Gastrocnemius medialis (tissue), 4 donors: ENCODE measurements around the gene CENPB. TPM values are rescaled to one million over a fixed set of nuclear protein-coding genes. Genes with fewer than 3 reads are reported as not detected.
"Not testable (repeated sequence)": the region's sequence is repeated elsewhere in the genome, so short reads cannot be mapped to it uniquely, and the experiment has no call there.

Source experiments
- ATAC-seq, 2 donors: fragments of 150-250 bp; one replicate each; pipeline ENCODE4 v1.9.1; 2016
- DNase-seq, 2 donors: peaks; one replicate each; pipeline ENCODE4 v3.0.0-alpha.2; 2019
- H3K27ac ChIP-seq, 4 donors: fragments of 200-600 bp; sonication (generic); 1 replicate in 1 of 4; 2 replicates in 3 of 4; pipeline ENCODE4 v1.5.1; 2016 to 2018; ENCODE audit warnings: mild to moderate bottlenecking in 2 of 4, moderate library complexity in 1 of 4
- H3K27me3 ChIP-seq, 3 donors: fragments of 200-600 bp; sonication (generic) in 2 of 3; 1 replicate in 1 of 3; 2 replicates in 2 of 3; pipeline versions ENCODE4 v1.5.1 to v1.6.0; 2016 to 2019; ENCODE audit warnings: mild to moderate bottlenecking in 1 of 3, moderate library complexity in 1 of 3
- H3K36me3 ChIP-seq, 2 donors: fragments of 200-600 bp; sonication (generic) in 1 of 2; one replicate each; pipeline ENCODE4 v1.5.1; 2017 to 2018
- H3K4me1 ChIP-seq, 2 donors: fragments of 200-600 bp; sonication (generic) in 1 of 2; one replicate each; pipeline ENCODE4 v1.5.1; 2016 to 2017; ENCODE audit warnings: mild to moderate bottlenecking in 2 of 2
- H3K4me3 ChIP-seq, 4 donors: fragments of 200-600 bp; sonication (generic) in 3 of 4; 1 replicate in 1 of 4; 2 replicates in 3 of 4; pipeline ENCODE4 v1.5.1; 2016 to 2019; ENCODE audit warnings: mild to moderate bottlenecking in 2 of 4
- H3K9me3 ChIP-seq, 3 donors: fragments of 200-600 bp; sonication (generic) in 2 of 3; 1 replicate in 1 of 3; 2 replicates in 2 of 3; pipeline ENCODE4 v1.5.1; 2016 to 2019
- POLR2A ChIP-seq, 2 donors: fragments of 450-650 bp; IDR thresholded peaks; one replicate each; pipeline ENCODE4 v1.6.1; 2017; ENCODE audit warnings: antibody characterized with exemption in 2 of 2, mild to moderate bottlenecking in 2 of 2, moderate library complexity in 2 of 2
- in situ Hi-C, 4 donors: fragments of 200-750 bp; cut with MboI; loops; one replicate each; pipeline versions ENCODE4 v1.15.0 to v1.8.0; 2017; ENCODE audit warnings: low sequenced_read_pairs in 4 of 4
- intact Hi-C: fragments of 100-400 bp; cut with DNase I; formaldehyde crosslinking; loops from one replicate; pipeline ENCODE4 v1.15.1; 2023; ENCODE audit warnings: low total_unique reads
- total RNA-seq, 4 donors: library from RNA; depleted of rRNA; stranded (reverse); fragments of >200 nt; gene quantifications; one replicate each; pipeline versions ENCODE4 v1.1.0 to v1.2.3, GENCODE V29; 2016
- TF ChIP-seq, protein P1 (sequence below), 5 experiments: fragments of 450-650 bp in 3 of 5; fragments of 200-600 bp in 2 of 5; sonication (generic) in 2 of 5; IDR thresholded peaks in 4 of 5; conservative IDR thresholded peaks in 1 of 5; 1 replicate in 4 of 5; 2 replicates in 1 of 5; pipeline ENCODE4 v1.5.1; 2016 to 2019; ENCODE audit warnings: antibody characterized with exemption in 5 of 5, mild to moderate bottlenecking in 3 of 5, moderate library complexity in 3 of 5

CENPB gene
- total RNA-seq, 4 donors from 2014 or later, result 67.5 to 186 (median 143) TPM

DNA sequence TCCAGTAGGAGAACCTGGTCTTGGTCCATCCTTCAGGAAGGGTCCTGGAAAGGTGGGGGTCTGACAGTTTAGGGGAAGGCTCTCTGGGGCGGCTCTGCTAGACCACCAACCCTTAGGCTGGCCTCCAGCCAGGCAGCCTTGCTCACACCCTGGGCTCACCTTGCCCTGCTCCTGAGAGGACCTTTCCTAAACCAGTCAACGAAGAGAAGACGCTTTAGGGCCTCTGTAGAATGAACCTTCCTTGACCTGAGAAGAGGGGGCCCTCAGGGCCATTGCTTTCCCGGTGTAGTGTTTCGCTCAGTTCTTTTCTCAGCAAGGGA, 10.6 kb upstream of the CENPB start:
- H3K36me3 ChIP-seq, result no peaks in the 10 kb centered on the region
- peaks cover 0 to 5% of the 10 kb centered on the region in 2 donors for H3K4me1 ChIP-seq
- H3K27me3 ChIP-seq, result no peaks in the 10 kb centered on the region
- peak overlapping the region in 2 of 4 donors; percentile 70 to 79 for H3K4me3 ChIP-seq
- DNase-seq (no peak), ATAC-seq (no peak)
- TF ChIP-seq, protein P1, sequence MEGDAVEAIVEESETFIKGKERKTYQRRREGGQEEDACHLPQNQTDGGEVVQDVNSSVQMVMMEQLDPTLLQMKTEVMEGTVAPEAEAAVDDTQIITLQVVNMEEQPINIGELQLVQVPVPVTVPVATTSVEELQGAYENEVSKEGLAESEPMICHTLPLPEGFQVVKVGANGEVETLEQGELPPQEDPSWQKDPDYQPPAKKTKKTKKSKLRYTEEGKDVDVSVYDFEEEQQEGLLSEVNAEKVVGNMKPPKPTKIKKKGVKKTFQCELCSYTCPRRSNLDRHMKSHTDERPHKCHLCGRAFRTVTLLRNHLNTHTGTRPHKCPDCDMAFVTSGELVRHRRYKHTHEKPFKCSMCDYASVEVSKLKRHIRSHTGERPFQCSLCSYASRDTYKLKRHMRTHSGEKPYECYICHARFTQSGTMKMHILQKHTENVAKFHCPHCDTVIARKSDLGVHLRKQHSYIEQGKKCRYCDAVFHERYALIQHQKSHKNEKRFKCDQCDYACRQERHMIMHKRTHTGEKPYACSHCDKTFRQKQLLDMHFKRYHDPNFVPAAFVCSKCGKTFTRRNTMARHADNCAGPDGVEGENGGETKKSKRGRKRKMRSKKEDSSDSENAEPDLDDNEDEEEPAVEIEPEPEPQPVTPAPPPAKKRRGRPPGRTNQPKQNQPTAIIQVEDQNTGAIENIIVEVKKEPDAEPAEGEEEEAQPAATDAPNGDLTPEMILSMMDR (IDR thresholded peaks at IDR 0.05 in 4 of 5, conservative IDR thresholded peaks at IDR 0.05 in 1 of 5), result no peak
- TF ChIP-seq POLR2A (IDR thresholded peaks at IDR 0.05), result no peak
- intact Hi-C loops, result no loop called here
- peak overlapping the region in 1 of 4 donors; percentile 48 for H3K27ac ChIP-seq
- H3K9me3 ChIP-seq, result no peaks in the 10 kb centered on the region
- in situ Hi-C loops, result no loop called here

DNA sequence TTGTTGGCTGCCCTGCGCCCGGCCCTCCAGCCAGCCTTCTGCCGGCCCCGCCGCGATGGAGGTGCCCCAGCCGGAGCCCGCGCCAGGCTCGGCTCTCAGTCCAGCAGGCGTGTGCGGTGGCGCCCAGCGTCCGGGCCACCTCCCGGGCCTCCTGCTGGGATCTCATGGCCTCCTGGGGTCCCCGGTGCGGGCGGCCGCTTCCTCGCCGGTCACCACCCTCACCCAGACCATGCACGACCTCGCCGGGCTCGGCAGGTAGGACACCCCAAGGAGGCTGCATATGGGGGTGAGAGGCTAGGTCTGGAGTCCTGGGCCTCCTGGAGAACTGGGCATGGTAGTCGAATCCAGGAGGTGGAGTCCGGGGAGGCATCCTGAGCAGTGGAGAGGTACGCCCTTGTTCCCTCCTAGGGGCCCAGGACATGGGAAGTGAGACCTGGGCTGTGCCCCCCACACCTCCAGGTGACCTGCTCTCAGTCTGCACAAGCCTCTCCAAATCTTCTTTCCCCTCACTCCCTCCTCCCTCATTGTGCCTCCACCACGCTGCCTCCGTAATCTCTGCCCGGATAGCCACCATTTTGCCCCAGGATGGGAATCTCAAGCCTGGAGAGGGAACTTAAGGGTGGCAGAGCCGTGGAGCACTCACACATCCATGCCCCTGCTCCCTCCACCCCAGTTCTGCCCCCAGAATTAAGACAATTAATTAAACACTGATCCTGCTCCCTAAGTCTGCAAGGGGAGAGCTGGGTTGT, 10.1 kb upstream of the CENPB start:
- Histone ChIP-seq H3K9me3 (no peaks in the 10 kb centered on the region), H3K27ac (peak overlapping the region; percentile 79 to 94 (median 88)), H3K4me3 (peak overlapping the region; percentile 60 to 90 (median 74)), H3K36me3 (no peaks in the 10 kb centered on the region), H3K27me3 (no peaks in the 10 kb centered on the region), H3K4me1 (peaks cover 0 to 5% of the 10 kb centered on the region in 2 donors)
- DNase-seq, result no peak
- no peak for TF ChIP-seq POLR2A (IDR thresholded peaks at IDR 0.05)
- TF ChIP-seq, protein P1 (IDR thresholded peaks at IDR 0.05 in 4 of 5, conservative IDR thresholded peaks at IDR 0.05 in 1 of 5), result no peak
- no peak for ATAC-seq
- intact Hi-C loops, result loop anchor here (1.0 kb wide), 1 partner anchor 24 kb away; the partner anchor contains the start of gene AP5S1
- in situ Hi-C loops, result no loop called here

GRCh38 chr20:3795511-3796468, 9.2 kb upstream of the CENPB start, which contains the start of gene CDC25B:
TSS of gene CDC25B (plus strand) at chr20:3796310. CDS start at chr20:3796532, 222 bp downstream.
- in situ Hi-C loops, result no loop called here
- ATAC-seq (peak; percentile 95 to 97), DNase-seq (peak; percentile 90)
- no peaks in the 10 kb centered on the region for H3K27me3 ChIP-seq
- peak; percentile 55 for TF ChIP-seq POLR2A (IDR thresholded peaks at IDR 0.05)
- TF ChIP-seq, protein P1 (IDR thresholded peaks at IDR 0.05 in 4 of 5, conservative IDR thresholded peaks at IDR 0.05 in 1 of 5), result peak; percentile 58 to 83 (median 74)
- no peaks in the 10 kb centered on the region for H3K9me3 ChIP-seq
- peaks cover 0 to 5% of the 10 kb centered on the region in 2 donors for H3K4me1 ChIP-seq
- H3K36me3 ChIP-seq, result no peaks in the 10 kb centered on the region
- intact Hi-C loops, result loop anchor here (1.0 kb wide), 1 partner anchor 25 kb away; the partner anchor contains the start of gene AP5S1
- H3K27ac ChIP-seq, result peak within 1 kb of the TSS; percentile 79 to 94 (median 88)
- peak within 1 kb of the TSS; percentile 60 to 90 (median 74) for H3K4me3 ChIP-seq

GRCh38 chr20:3794701-3795420, 8.3 kb upstream of the CENPB start:
- intact Hi-C loops (no loop called here), in situ Hi-C loops (no loop called here)
- peaks cover 0 to 5% of the 10 kb centered on the region in 2 donors for H3K4me1 ChIP-seq
- TF ChIP-seq, protein P1 (IDR thresholded peaks at IDR 0.05 in 4 of 5, conservative IDR thresholded peaks at IDR 0.05 in 1 of 5), result no peak
- no peak for TF ChIP-seq POLR2A (IDR thresholded peaks at IDR 0.05)
- no peaks in the 10 kb centered on the region for H3K27me3 ChIP-seq
- H3K27ac ChIP-seq, result peak overlapping the region; percentile 79 to 94 (median 88)
- H3K36me3 ChIP-seq, result no peaks in the 10 kb centered on the region
- peak overlapping the region in 3 of 4 donors; percentile 60 to 79 (median 70) for H3K4me3 ChIP-seq
- ATAC-seq (no peak), DNase-seq (no peak)
- H3K9me3 ChIP-seq, result no peaks in the 10 kb centered on the region

DNA sequence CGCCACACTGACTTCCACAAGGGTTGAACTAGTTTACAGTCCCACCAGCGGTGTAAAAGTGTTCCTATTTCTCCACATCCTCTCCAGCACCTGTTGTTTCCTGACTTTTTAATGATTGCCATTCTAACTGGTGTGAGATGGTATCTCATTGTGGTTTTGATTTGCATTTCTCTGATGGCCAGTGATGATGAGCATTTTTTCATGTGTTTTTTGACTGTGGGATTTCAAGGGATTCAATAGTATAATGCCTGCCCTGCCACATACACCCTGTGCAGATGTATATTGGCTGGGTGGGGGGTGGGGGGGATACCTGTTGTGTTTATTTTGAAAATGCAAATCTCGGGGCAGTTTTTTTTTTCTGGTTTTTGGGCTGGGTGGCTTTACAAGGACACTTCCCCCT, 7.6 kb upstream of the CENPB start:
- H3K4me1 ChIP-seq, H3K27me3 ChIP-seq, H3K9me3 ChIP-seq, H3K4me3 ChIP-seq, H3K36me3 ChIP-seq, ATAC-seq, DNase-seq, intact Hi-C loops, H3K27ac ChIP-seq, in situ Hi-C loops: not testable (repeated sequence)

GRCh38 chr20:3789201-3789600, 2.7 kb upstream of the CENPB start:
- H3K27ac ChIP-seq, in situ Hi-C loops, H3K36me3 ChIP-seq, DNase-seq, H3K9me3 ChIP-seq, H3K27me3 ChIP-seq, ATAC-seq, H3K4me3 ChIP-seq: not testable (repeated sequence)
- peaks cover 15 to 24% of the 10 kb centered on the region in 2 donors for H3K4me1 ChIP-seq
- intact Hi-C loops, result loop anchor here (5.0 kb wide), 1 partner anchor 298 kb away; no protein-coding TSS in a partner anchor
